Cortex of kidney (tissue), 1 donor: ENCODE results near the gene PMM2.
"Not testable (repeated sequence)": the region's sequence is repeated elsewhere in the genome, so short reads cannot be mapped to it uniquely, and the experiment has no call there.

ENCODE experiments used
- DNase-seq: peaks from one replicate; lab custom pipeline; 2025; lab: John Stamatoyannopoulos, UW

Gene PMM2

DNA sequence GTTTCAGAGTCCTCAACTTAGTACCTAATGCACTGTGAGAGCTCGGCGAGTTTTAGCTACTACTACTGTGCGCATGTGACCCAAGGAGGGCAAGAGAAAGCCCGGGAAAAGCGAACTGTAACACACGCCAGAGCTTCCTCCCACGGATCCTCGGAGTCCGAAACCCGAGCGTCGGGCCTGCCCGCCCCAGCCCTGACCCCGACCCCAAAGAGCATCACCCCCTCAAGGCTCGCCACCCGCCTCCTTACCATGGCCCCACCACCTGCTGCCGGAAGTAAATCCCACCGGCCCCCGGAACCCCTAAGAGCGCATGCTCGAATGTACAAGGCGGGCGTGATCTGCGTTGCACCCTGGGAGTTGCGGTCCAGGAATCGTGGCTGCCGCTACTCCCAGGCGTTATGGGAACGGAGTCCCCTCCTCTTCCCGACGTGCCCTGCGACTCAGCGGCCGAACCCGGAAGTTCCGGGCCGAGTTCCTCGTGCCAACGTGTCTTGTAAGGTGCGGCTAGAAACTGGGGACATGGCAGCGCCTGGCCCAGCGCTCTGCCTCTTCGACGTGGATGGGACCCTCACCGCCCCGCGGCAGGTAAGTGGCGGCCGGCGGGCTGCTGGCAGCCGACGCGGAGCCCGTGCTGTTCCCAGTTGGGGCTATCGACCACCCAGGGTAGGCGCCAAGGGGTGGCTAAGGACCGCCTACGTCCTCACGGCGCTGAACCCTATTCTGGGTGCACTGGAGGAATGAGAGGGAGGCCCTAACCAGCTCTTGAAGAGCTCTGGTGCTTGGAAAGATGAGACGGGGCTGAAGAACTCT, at the start of gene PMM2, which contains the start of gene TMEM186:
TSS of gene PMM2 (plus strand) at position 476 of the 810 bp plus-strand sequence. CDS start at position 520, 44 bp downstream.
TSS of gene TMEM186 (minus strand) at position 276 of the 810 bp plus-strand sequence. CDS start at position 251, 25 bp downstream.
- peak; percentile 34 for DNase-seq

DNA sequence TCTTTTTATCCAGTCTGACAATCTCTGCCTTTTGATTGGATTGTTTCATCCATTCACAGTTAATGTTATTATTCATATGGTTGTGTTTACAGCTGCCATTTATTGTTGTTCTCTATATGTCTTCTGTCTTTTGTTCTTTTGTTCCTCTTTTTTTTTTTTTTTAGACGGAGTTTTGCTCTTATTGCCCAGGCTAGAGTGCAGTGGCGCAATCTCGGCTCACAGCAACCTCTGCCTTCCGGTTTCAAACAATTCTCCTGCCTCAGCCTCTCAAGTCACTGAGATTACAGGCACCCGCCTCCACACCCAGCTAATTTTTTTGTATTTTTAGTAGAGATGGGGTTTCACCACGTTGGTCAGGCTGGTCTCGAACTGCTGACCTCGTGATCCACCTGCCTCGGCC, 48.7 kb upstream of the PMM2 start:
- DNase-seq, result not testable (repeated sequence)

DNA sequence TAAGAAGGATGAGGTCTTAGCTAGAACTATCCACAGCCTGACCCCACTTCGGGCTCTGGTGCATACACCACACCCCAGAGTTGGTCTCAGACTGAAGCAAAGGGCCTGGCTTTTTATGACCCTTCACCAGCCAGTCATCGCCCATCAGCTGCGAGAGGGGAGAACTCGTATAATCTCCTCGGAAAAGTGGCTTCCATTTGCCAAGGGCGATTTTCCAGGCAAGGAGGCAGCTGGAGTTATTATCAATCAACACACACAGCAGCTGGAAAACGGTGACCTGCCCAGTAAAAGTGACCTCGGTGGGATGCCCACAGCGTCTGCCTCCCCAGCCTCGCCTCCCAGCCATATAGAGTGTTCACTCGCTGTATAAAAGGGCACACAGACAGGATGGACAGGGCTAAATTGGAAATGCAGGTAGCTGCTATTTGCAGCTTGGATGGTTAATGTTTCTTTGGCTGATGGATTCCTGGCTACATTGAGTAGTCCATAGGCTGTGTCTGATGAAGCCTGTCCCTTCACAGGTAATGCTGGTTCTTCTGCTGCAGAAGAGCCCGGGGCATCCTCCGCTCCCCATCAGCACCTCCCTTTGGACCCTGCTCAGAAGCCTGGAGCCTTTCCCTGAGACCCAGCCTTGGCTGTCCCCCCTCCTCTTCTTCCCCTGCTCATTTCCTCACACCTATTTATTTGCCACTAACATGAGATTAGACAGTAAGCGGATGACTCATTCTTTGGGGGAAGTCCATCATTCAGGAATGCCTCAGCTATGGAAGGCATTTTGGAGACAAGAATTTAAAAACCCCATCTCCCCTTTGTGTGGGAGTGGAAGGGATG, 45.9 kb upstream of the PMM2 start:
- no peak for DNase-seq

DNA sequence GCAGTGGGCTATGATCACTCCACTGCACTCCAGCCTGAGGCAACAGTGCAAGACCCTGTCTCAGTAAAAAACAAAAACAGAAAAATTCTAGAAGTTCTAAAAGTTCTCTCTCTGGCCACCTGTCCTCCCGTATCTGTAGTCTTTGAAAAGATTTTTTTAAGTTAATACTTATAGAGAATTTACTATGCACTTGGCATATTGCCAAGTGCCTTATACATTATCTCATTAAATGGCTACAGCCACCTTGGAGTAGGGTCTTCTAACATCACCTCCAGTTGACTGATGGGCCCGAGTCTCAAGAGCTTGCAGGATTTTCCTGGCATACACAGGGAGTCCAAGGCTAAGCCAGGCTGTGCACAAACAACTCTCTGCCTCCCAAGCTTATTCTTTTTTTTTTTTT, 44.9 kb upstream of the PMM2 start:
- DNase-seq, result no peak

DNA sequence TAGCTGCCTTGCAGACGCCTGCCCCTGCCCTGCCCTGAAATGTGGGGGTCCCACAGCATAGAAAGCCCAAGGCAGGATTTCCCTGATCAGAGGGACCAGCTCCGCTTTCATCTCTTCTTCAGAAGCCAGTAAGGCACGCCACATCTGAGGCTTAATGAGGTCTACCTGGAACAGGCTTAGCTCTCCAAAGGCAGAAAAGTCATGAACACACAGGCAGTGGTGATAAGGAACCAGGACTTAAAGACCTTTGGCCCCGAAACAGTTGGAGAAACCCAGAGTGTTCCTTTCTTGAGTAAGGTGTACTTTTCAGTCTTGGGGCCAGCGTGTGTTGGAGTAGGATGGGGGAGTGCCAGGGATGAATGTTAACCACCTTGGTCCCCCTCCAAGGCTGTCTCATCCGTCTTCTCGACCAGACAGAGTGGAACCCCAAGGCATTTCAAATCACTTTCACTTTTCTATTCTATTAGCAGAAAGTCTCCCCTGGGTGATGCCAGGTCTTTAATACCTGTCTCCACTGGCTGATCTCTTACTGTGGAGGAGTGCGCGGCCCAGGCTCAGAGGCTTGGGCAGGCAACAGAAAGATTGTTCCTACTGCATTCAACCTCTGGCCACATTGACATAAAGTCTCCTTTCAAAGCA, 44.1 kb upstream of the PMM2 start:
- no peak for DNase-seq

DNA sequence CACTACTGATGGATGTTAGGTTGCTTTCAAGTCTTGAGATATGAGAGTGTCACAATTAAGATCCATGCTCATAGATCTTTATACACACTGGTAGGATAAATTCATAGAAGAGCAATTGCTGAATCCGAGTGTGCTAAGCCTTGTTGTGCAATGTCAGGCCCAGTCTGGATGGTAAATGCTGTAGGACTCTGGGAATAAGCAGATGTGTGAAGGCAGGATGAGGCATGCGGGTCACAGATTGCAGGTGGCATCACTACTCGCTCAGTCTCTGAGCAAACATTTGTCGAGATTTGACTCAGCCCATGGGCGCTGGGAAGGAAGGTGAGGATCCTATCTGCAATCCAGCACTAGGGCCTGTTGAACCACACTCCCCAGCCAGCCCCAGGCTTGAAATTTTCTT, 40.9 kb upstream of the PMM2 start:
- no peak for DNase-seq

DNA sequence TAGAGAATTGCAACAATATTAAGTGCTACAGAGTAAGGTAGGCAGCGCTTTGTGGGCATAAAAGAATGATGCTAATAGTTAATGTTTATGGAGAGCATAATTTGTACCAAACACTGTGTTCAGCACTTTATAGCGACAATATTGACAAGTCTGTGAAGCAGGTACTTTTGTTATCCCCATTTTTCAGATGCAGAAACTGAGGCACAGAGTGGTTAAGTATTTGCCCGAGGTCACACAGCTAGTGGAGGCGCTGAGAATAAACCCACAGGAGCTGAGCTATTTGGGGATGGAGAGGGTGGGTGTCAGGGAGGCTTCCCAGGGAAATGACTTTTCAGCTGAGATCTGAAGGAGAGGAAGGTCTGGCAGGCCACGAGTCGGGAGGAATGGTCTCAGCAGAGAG, 39.6 kb upstream of the PMM2 start:
- DNase-seq, result no peak

DNA sequence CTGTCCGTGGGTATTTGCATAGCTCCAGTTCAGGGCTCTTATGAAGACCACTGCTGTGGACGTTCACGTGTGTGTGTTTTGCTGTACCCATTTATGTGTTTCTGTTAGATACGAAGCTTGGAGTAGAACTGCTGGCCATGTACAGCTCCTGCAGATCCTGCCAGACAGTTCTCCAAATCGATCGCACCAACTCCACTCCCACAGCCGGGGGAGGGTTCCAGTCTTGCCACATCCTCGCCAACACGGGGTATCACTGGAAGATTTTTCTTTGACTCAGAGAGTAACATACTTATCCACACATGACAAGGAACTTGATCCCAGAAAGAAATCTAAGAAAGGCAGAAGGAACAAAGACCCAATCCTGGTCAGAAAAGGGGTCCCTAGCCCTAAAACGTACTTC, 37.6 kb upstream of the PMM2 start:
- no peak for DNase-seq

DNA sequence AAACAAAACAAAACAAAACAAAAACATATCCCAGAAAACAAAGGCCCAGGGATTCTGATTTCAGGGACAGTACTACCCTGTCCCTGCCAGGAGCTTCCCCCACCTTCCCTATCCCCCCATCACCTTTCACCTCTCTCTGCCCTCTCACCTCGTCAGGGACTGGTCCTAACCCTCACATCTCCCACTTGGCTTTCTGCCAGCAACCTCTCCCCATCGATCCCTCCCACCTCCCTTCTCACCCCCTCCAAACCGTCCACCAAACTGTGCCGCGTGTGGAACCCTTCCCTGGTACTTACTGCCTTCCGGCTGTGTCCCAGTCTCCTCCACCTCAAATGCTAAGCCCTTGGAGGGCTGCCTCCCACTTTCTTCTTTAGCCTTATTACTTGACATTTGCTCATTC, 36.6 kb upstream of the PMM2 start:
- DNase-seq, result no peak

DNA sequence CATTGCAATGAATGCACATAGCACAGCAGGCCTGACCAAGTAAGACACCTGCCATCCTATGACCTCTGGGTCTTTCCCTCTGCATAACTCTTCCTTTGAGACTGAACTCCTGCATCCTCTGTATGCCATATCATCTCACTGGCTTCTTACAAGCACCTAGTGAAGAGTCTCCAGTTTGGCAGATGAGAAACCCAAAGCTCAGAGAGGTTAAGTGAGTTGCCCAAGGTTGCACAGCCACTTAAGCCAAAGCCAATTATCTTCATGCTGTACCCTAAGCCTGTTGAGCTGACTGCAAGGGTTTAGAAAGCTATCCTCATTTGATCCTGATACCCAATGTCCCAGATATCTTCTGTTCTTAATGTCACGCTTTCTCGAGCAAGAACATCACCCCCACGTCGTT, 35.4 kb upstream of the PMM2 start:
- no peak for DNase-seq

DNA sequence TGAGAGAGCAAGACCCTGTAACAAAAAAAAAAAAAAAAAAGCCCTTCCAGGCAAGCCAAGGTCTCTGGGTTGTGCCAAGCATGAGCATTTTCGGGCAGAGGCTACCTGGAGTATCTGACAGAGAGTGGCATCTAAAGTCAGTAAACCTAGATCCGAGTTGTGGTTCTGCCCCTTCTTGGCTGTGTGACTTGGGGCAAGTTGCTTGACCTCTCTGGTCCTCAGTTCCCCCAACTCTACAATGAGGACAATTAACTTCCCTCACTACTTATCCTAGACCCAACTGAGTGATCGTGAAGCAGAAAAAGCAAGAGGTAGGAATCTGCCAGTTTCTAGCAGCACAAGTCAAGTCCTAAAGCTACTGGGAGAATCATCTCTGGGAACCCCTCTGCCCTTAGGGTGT, 34.6 kb upstream of the PMM2 start:
- no peak for DNase-seq

DNA sequence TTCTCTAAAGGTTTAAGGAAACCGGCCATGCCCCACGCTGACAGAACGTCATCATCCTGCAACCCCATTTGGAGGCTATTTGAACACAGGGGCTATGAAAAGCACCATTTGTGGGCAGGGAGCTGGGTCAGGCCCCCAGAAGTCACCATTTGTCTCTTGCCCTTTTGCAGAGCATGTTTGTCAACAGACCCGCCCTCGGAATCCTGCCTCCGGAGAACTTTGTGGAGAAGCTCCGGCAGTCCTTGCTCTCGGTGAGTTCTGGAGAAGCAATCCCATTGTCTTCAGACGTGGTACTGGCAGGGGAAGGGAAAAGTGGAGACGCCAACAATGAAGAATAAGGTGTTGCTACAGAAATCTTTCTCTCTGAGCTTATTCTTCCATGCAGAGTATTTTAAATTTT, 33.7 kb upstream of the PMM2 start:
- no peak for DNase-seq

DNA sequence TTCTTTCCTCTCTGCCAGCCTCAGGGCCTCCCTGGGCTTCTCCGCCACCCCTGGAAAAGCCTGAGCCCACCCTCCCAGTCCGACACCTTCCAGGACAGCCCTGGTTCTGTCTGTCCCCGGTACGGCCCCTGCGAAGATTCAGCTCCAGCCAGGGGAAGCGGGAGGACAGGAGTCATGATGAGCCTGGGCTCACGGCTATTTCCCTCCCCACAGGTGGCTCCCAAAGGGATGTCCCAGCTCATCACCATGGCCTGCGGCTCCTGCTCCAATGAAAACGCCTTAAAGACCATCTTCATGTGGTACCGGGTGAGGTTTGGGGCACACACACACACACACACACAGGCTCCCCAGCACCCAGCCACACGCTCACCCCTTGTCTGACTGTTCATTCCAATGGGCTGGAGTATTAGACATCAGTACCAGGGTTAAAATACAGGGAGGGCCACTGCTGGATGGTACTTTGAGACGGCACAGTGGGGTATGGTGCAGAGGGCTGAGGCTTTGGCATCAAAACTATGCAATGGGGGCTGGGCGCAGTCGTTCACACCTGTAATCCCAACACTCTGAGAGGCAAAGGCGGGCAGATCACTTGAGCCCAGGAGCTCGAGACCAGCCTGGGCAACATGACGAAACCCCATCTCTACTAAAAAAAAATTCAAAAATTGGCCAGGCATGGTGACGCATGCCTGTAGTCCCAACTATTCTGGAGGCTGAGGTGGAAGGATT, 33.0 kb upstream of the PMM2 start:
- no peak for DNase-seq

DNA sequence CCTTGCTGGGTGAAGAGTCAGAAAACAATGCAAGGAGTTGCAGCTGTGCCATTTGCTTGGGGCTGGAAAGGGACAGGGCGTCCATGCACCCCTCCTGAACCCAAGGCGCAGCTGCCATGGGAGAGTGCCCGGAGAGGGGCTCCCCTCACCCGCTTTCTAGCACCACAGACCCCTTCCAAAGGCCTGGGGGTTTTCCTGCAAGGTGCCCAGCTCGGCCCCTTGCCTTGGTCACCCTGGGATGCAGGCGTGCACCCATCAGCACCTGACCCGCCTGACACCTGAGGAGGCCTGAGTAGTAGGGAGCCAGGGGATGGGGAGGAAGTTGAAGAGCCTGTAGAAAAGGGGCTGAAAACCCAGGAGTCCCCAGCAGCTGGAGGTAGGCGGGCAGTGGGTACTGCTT, 30.5 kb upstream of the PMM2 start:
- DNase-seq, result no peak

DNA sequence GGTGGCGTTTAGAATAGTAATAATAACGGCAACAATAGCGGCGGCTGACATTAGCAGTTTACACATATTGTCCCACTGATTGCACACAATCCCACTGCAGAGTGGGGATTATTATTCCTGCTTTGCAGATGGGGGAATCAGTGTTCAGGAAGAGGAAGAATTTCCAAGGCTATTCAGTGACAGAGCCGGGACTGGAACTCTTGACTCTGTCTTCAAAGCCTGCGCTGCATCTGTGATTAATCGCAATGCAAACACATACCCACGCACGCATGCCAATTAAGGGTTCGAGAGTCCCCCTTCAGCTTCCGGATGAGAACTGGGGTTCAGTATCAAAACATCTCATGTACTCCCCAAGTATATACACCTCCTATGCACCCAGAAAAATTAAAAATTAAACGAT, 29.4 kb upstream of the PMM2 start:
- no peak for DNase-seq

DNA sequence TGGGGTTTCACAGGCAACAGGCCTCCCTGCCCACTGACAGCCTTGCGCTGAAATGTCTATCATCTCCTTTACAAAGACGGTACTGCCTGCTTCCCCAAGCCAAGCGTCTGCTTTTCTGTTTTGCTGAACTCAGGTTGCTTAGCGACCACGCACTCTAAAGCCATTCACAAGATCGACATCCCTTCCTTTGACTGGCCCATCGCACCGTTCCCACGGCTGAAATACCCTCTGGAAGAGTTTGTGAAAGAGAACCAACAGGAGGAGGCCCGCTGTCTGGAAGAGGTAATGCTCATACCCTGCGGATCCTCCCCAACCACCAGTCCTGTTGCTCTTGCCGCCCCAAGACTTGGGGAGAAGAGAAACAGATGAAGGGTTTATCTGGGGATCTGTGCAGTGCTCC, 28.9 kb upstream of the PMM2 start:
- no peak for DNase-seq

DNA sequence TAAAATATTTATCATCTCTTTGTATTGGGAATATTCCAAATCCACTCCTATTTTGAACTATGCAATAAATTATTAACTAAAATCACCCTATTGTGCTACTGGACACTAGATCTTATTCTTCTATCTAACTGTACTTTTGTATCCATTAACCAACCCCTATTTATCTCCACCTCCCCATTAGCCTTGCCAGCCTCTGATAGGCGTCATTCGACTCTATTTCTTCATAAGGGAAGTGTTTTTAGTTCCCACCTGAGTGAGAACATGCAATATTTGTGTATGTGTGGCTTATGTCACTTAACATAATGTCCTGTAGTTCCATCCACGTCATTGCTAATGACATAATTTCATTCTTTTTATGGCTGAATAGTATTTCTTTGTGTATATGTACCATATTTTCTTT, 24.1 kb upstream of the PMM2 start:
- no peak for DNase-seq

DNA sequence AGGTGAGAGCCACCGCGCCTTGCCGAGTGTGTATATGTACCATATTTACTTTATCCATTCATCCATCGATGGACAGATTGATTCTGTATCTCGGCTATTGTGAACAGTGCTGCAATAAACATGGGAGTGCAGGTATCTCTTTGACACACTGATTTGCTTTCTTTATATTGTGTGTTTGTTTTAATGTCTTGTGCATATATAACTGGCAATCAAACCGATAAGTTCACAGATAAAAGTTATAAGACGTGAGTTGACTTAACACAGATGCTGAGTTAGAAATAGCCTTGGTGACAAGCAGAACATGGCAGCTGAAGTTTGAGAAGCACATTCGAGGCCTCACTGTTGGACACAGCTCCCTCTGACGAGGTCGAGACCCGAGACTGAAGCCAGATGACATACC, 23.4 kb upstream of the PMM2 start:
- DNase-seq, result no peak

DNA sequence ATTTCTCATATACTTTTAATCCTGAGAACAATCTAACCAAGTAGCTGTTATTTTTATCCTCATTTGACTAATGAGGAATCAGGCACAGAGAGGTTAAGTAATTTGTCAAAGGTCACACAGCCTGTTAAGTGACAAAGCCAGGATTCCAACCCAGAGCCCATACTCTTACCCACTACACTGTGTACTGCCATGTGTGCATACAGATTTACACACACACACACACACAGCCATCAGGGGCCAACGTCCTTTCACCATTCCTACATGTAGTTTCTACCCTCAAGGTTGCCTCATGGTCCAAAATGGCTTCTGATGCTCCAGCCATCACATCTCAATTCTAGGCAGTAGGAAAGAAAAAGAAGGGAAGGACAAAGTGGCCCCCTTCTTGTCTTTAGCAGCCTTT, 22.3 kb upstream of the PMM2 start:
- no peak for DNase-seq

DNA sequence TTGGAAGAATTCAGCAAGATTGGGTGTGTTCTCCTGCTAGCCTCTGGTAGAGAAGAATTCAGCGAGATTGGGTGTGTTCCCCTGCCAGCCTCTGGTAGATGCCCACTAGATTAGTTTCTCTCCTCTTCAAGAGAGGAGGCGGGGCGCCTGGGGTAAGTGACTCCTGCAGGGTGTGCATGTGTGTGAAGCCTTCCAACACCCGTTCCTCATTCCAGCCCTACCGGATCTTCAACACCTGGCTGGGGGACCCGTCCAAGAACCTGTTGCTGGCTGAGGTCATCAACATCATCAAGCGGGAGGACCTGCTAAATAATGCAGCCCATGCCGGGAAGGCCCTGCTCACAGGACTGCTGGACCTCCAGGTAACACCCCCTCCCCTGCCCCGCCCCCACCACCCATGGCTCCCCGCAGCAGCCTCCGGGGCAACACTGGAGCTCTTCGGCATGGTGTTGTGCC, 21.5 kb upstream of the PMM2 start:
- no peak for DNase-seq

DNA sequence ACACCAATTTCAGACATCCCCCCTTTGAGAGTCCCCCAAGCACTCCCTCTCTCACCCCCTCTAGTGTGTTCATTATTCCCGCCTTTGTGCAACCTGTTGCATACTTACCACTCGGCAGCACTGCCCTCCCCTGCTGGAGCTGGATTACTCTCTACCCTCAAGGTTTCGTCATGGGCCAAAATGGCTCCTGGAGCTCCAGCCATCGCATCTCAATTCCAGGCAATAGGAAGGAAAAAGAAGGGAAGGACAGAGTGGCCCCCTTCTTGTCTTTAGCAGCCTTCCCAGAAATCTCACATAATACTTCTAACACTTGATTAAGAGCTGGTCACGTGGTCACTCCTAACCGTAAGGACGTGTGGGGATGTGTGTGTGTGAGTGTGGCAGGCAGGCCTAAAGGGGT, 20.4 kb upstream of the PMM2 start:
- no peak for DNase-seq

DNA sequence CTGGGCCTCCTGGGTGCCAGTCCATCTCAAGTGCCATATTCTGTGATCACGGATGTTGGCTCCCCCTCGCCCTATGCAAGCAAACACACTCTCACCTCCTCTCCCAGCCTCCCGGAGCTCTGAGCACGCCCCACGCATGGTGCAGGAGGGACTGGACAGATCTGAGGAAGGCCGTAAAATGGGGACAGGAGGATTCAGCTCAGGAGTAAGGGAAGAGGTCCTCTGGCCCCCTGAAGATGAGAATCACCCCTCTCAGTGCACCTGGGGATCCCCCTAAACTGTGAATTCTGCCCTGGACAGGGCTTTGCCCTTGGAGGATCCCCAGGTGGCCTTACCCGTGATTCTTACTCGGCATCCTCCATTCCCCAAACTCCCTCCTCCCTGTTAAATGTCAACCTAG, 15.8 kb upstream of the PMM2 start:
- DNase-seq, result no peak
